ENCODE measurements around the gene CD109.
"Not testable (repeated sequence)": the region's sequence is repeated elsewhere in the genome, so short reads cannot be mapped to it uniquely, and the experiment has no call there.

The CD109 gene

GRCh38 chr6:73695619-73696421 lies at the start of gene CD109:
Gene CD109, plus strand, starts transcription at chr6:73696203. Its CDS starts 13 bp downstream, at chr6:73696216.
- DNase-seq = no peak

- no peak for DNase-seq
Measured at GRCh38 chr6:73648166-73648565, 47.8 kb upstream of the CD109 start.

- DNase-seq = no peak
Measured at GRCh38 chr6:73649783-73650182, 46.2 kb upstream of the CD109 start.

GRCh38 chr6:73652637-73653570 lies 43.1 kb upstream of the CD109 start:
- DNase-seq = peak; percentile 49

- peak; percentile 83 for DNase-seq
Measured at GRCh38 chr6:73653571-73654424, 42.2 kb upstream of the CD109 start, which contains the start of gene SLC17A5. Gene SLC17A5, minus strand, starts transcription at chr6:73653992. Its CDS starts 106 bp downstream, at chr6:73653886.

GRCh38 chr6:73655341-73655917 lies 40.6 kb upstream of the CD109 start:
- no peak for DNase-seq

GRCh38 chr6:73656531-73657145 lies 39.4 kb upstream of the CD109 start:
- DNase-seq = no peak

- peak; percentile 6 for DNase-seq
Measured at GRCh38 chr6:73657201-73657600, 38.8 kb upstream of the CD109 start.

GRCh38 chr6:73664701-73665100 lies 31.3 kb upstream of the CD109 start:
- no peak for DNase-seq

- no peak for DNase-seq
Measured at GRCh38 chr6:73665686-73666319, 30.2 kb upstream of the CD109 start.

GRCh38 chr6:73666393-73666792 lies 29.6 kb upstream of the CD109 start:
- DNase-seq = no peak

GRCh38 chr6:73667798-73668197 lies 28.2 kb upstream of the CD109 start:
- DNase-seq = no peak

GRCh38 chr6:73669005-73669404 lies 27.0 kb upstream of the CD109 start:
- DNase-seq = no peak

- DNase-seq = no peak
Measured at GRCh38 chr6:73671911-73672685, 23.9 kb upstream of the CD109 start.

- peak; percentile 24 for DNase-seq
Measured at GRCh38 chr6:73675466-73676098, 20.4 kb upstream of the CD109 start.

- no peak for DNase-seq
Measured at GRCh38 chr6:73679009-73679408, 17.0 kb upstream of the CD109 start.

GRCh38 chr6:73679846-73680245 lies 16.2 kb upstream of the CD109 start:
- not testable (repeated sequence) for DNase-seq

- no peak for DNase-seq
Measured at GRCh38 chr6:73680289-73680918, 15.6 kb upstream of the CD109 start.

GRCh38 chr6:73683574-73683973 lies 12.4 kb upstream of the CD109 start:
- not testable (repeated sequence) for DNase-seq

Data from NK-92 treated with Interleukin-12 subunit alpha and Interleukin-12 subunit beta, amount 100 ng/mL, for 24 hours (cell line).